NCI-H128 (cell line): ENCODE results near the gene SMIM32.

Experiments used
- DNase-seq: peaks from one replicate; lab custom pipeline; 2025; ENCODE audit not compliant: unreplicated experiment; lab: John Stamatoyannopoulos, UW

SMIM32 gene

GRCh38 chr5:136190091-136190720 lies 2.8 kb downstream of the SMIM32 start:
- DNase-seq, result no peak

- no peak for DNase-seq
These were observed 4.1 kb downstream of the SMIM32 start for GRCh38 chr5:136188859-136189258.

- no peak for DNase-seq
These were observed 6.2 kb downstream of the SMIM32 start for GRCh38 chr5:136186796-136187195.

- no peak for DNase-seq
These were observed 6.8 kb downstream of the SMIM32 start for GRCh38 chr5:136185974-136186665.

GRCh38 chr5:136182618-136183017 lies 10.3 kb downstream of the SMIM32 start:
- no peak for DNase-seq

- no peak for DNase-seq
These were observed 18.8 kb downstream of the SMIM32 start for GRCh38 chr5:136174021-136174659.

- DNase-seq, result no peak
These were observed 23.7 kb downstream of the SMIM32 start for GRCh38 chr5:136169218-136169617.

GRCh38 chr5:136166909-136167308 lies 26.1 kb downstream of the SMIM32 start:
- no peak for DNase-seq

- DNase-seq, result no peak
These were observed 28.7 kb downstream of the SMIM32 start for GRCh38 chr5:136164226-136164625.

GRCh38 chr5:136162008-136162407 lies 31.0 kb downstream of the SMIM32 start:
- DNase-seq, result no peak

- DNase-seq, result no peak
These were observed 33.5 kb downstream of the SMIM32 start for GRCh38 chr5:136159457-136159856.

GRCh38 chr5:136157514-136157913 lies 35.4 kb downstream of the SMIM32 start:
- DNase-seq, result no peak

- DNase-seq, result no peak
These were observed 37.2 kb downstream of the SMIM32 start for GRCh38 chr5:136155761-136156160.

- DNase-seq, result no peak
These were observed 37.9 kb downstream of the SMIM32 start for GRCh38 chr5:136155078-136155477.

- DNase-seq, result no peak
These were observed 39.3 kb downstream of the SMIM32 start for GRCh38 chr5:136153581-136154236.

- DNase-seq, result no peak
These were observed 43.1 kb downstream of the SMIM32 start for GRCh38 chr5:136149891-136150290.

GRCh38 chr5:136147632-136148031 lies 45.3 kb downstream of the SMIM32 start:
- no peak for DNase-seq

GRCh38 chr5:136146201-136146600 lies 46.8 kb downstream of the SMIM32 start:
- no peak for DNase-seq

GRCh38 chr5:136145030-136145429 lies 47.9 kb downstream of the SMIM32 start:
- DNase-seq, result no peak

- no peak for DNase-seq
These were observed 49.2 kb downstream of the SMIM32 start for GRCh38 chr5:136143763-136144162.

GRCh38 chr5:136143312-136143711 lies 49.6 kb downstream of the SMIM32 start:
- no peak for DNase-seq

GRCh38 chr5:136141561-136141960 lies 51.4 kb downstream of the SMIM32 start:
- DNase-seq, result no peak
